ELF-1 (cell line): ENCODE results near the gene FMN1.

Experiments
- DNase-seq: peaks from one replicate; pipeline ENCODE4 v3.0.0-alpha.2; 2016; ENCODE audit warnings: low read depth, low spot score

The FMN1 gene

DNA sequence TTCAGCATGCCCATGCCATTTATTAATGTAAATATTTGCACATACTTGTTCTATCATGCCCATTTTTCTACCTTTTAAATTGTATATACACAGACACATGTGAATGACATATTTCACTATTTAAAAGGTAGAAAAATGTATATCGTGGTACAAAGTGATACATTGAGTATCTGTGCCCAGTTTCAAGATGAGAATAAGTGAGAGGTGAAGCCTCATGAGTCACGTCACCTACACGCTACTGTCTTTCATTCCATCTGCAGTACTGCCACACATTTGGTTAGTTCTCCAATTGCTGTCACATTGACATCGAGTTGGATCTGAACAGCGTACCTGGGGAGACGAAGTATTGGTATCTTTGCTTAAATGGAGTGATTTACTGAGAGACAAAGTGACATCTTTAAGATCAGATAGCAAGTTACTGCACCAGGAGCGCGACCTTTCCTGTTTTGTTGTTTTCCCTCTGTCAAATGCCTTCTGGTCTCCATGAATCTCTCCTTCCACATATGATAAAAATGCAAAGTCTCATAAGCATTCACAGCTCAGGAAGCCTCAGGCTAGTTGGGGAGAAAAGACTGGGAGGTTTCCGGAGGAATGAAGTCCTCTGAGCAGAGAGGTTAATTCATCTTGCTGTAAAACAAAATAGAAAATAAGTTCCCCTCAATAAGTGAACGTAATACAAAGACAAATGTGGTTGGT lies 464.7 kb downstream of the FMN1 start:
- DNase-seq: peak; percentile 3

- no peak for DNase-seq
Measured at GRCh38 chr15:32723171-32723948, 471.2 kb downstream of the FMN1 start.

DNA sequence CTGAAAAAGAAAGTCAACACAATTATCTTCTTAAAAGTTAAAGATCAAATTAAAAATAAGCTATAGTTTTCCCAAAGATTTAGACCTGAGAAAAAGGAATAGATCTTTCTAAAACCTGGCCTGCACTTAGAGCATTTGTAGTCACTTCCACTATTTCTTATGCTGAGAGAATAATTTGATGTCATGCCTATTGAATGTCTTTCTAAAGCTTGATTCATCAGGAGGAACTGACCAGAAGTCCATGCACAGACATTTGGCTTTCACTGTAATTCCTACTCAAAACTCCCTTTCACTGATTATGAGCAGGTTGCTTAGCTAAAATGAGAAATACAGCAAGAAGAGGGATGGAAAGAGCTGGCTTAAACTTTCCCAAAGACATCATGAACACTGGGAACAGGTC lies 472.4 kb downstream of the FMN1 start:
- no peak for DNase-seq

- DNase-seq: no peak
Measured at GRCh38 chr15:32721596-32721995, 472.9 kb downstream of the FMN1 start.

DNA sequence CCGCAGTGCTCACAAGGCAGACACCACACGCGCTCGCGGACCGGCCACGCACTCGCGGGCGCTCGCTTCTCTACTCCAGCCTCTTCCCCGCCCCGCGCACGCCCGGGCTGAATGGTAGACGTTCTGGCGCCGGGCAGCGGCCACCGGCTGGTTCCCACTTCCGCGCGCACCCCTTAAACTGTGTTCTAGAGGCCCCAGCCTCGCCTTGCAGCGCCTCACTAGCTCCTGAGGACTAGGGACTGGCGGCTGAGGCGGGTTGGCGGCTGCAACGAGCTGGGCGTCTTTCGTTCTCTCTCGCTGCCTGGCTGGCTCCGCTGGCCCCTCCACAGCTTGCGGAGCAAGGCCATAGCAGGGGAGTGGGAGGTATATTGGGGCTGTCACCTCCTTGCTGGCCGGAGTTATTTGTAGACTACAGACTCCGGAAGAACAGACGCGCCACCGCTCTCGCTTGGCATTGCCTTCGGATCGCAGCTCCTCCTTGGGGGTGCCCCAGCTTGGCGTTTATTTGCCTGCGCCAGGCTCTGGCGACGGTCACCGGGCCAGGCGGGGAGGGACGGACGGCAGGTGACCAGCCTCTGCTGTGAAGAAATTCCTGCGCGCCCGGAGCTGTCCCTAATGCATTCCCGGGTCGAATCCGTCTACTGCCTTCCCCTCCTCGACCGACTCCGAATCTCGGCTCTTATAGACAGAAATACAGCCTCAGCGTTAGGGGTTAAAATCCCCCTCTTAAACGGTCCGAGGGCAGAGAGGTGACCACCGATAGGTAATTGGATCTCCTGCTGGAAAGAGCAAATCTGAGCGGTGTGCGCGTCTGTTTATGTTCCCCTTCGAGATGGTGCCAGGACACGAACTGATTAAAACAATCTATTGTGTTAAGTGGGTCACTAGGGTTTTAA lies 475.4 kb downstream of the FMN1 start:
- DNase-seq: peak; percentile 50

- DNase-seq: peak; percentile 49
Measured at GRCh38 chr15:32718227-32718820, 476.2 kb downstream of the FMN1 start.

DNA sequence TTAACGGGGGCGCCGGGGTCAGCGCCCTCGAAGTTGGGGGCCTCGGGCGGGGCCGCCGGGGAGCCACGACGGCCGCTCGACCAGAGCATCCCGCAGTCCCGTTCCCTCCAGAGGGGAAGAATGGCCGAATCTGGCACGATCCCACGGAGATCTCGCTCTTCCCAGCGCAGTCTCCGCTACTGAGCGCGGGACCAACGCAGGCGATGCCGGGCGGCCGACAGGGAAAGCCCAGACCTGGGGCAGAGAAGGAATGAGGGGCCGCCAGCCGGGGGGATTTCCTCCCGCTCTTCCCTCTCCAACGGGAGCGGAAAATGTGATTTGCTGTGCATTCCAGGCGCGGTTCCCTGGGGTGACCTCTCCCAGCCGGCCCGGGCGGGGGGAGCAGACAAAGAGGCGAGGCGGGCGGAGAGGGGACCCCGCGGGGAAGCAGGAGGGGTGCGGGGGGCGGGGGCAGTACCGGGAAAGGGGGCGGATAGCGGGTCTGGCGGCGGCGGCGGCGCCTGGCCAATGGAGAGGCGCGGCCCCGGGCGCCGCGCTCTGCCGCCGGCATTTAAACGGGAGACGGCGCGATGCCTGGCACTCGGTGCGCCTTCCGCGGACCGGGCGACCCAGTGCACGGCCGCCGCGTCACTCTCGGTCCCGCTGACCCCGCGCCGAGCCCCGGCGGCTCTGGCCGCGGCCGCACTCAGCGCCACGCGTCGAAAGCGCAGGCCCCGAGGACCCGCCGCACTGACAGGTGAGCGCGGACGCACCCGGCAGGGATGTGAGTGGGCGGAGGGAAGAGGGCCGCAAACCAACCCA lies 476.9 kb downstream of the FMN1 start, which contains the start of gene GREM1:
Gene GREM1, plus strand, starts transcription at position 579 of the 801 bp plus-strand sequence. CDS start 12,687 bp downstream, outside the sequence.
- DNase-seq: peak; percentile 43

DNA sequence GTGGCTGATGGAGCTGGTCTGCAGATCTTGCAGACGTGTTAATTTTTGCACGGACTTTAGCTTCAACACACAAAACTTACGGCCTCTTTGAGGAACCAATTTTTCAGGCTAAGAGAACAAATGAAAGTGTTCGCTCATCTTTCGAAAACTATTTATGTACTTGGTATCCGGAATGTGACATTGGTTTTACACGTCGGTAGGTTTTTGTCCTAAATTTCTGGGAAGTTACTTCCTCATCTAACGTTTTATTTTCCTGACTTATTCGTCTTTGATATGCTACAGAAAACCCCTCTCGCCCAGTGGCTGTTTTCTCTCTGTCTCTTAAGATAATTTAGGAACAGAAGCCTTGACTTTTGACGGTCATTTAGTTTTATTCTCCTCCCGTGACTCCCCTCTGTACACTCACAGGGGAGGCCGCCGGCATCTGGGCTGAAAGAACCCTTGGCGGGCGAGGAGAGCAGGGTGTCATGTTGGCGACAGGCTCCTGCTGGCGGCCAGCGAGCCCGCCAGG lies 477.5 kb downstream of the FMN1 start:
- no peak for DNase-seq

DNA sequence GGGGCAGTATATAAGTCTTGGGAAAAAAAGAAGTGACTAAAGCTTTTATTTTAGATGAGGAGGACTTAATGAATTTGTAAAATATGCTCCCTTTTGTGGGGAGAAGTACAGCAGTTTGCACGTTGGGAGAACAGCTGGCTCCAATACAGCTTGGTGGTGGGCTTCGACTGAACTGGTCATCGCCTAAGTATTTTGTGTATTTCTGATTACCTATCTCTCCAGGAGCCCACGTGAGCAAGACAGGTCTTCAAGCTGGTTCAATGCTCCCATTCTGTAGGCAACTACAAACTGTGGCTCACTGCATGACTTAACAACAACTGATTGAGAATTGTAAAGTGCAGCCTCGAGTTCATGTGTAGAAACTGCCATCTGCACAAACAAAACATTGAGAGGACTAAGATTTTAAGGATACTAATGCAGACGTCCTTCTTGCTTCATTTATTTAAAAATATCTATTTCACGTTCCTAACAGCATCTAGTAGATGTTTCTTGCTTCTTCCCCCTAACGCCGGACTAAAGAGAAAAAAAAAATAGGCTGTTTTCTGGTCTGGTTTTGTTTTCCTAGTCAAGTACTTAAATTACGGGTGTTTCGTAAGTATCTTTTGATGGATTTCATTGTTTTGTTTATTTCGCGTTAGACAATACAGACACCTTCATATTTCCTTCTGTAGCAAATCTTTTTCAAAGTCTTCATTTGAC lies 478.1 kb downstream of the FMN1 start:
- no peak for DNase-seq
